ENCODE measurements around the gene UQCC2.

DNA sequence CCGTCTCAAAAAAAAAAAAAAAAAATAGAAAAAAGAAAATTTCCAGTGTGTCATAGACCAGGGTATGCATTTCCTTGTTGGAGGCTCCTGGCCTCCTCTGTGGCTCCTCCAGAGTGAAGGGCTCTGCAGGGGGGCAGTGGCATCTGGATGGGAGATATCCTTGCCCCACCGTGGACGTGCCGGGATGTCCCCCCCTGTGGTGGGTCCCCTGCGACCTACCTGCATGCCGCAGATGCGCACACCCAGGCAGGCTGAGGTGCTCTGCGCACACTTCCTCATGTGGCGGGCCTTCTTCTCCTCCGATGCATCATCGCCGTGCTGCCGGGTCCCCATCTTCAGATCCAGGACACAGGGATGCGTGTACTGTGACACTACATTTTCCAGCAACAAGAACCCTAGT is 13.7 kb upstream of the UQCC2 start:
- TF ChIP-seq, protein P1, sequence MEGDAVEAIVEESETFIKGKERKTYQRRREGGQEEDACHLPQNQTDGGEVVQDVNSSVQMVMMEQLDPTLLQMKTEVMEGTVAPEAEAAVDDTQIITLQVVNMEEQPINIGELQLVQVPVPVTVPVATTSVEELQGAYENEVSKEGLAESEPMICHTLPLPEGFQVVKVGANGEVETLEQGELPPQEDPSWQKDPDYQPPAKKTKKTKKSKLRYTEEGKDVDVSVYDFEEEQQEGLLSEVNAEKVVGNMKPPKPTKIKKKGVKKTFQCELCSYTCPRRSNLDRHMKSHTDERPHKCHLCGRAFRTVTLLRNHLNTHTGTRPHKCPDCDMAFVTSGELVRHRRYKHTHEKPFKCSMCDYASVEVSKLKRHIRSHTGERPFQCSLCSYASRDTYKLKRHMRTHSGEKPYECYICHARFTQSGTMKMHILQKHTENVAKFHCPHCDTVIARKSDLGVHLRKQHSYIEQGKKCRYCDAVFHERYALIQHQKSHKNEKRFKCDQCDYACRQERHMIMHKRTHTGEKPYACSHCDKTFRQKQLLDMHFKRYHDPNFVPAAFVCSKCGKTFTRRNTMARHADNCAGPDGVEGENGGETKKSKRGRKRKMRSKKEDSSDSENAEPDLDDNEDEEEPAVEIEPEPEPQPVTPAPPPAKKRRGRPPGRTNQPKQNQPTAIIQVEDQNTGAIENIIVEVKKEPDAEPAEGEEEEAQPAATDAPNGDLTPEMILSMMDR (IDR thresholded peaks at IDR 0.05): no peak
- no peak for TF ChIP-seq EZH2 (IDR thresholded peaks at IDR 0.05; ENCODE audit: borderline replicate concordance, insufficient read depth, low read depth, low read length, poor library complexity, severe bottlenecking)

All from B cell (primary cell).